Smooth muscle cell (in vitro differentiated cells): ENCODE data around the gene ENTHD1. TPM values are rescaled to one million over a fixed set of nuclear protein-coding genes. Genes with fewer than 3 reads are reported as not detected.

Experiments used
- DNase-seq: peaks from one replicate; lab custom pipeline; 2025; ENCODE audit not compliant: unreplicated experiment; lab: John Stamatoyannopoulos, UW
- H2AFZ ChIP-seq: fragments of 200-600 bp; sonication (generic); 2 replicates; pipeline ENCODE4 v1.6.0; 2016; ENCODE audit warnings: antibody characterized with exemption, low read depth, mild to moderate bottlenecking
- H3F3A ChIP-seq: fragments of 200-600 bp; sonication (generic); 2 replicates; pipeline ENCODE4 v1.6.0; 2017; ENCODE audit warnings: antibody characterized with exemption, low read depth
- H3K27ac ChIP-seq: fragments of 200-600 bp; sonication (generic); 2 replicates; pipeline ENCODE4 v1.5.1; 2016; ENCODE audit warnings: low read depth, mild to moderate bottlenecking
- H3K27me3 ChIP-seq: fragments of 200-600 bp; sonication (generic); 2 replicates; pipeline ENCODE4 v1.6.1; 2016; ENCODE audit warnings: low read depth, mild to moderate bottlenecking
- H3K36me3 ChIP-seq: fragments of 200-600 bp; sonication (generic); 2 replicates; pipeline ENCODE4 v1.5.1; 2016; ENCODE audit warnings: low read depth
- H3K4me1 ChIP-seq: fragments of 200-600 bp; sonication (generic); 2 replicates; pipeline ENCODE4 v1.5.1; 2016; ENCODE audit warnings: low read depth
- H3K4me2 ChIP-seq: fragments of 200-600 bp; sonication (generic); 2 replicates; pipeline ENCODE4 v1.6.0; 2016; ENCODE audit warnings: mild to moderate bottlenecking
- H3K4me3 ChIP-seq: fragments of 200-600 bp; sonication (generic); 2 replicates; pipeline ENCODE4 v1.5.1; 2016; ENCODE audit warnings: mild to moderate bottlenecking
- H3K79me2 ChIP-seq: fragments of 200-600 bp; sonication (generic); 2 replicates; pipeline ENCODE4 v1.6.0; 2016; ENCODE audit warnings: low read depth, mild to moderate bottlenecking
- H3K9ac ChIP-seq: fragments of 200-600 bp; sonication (generic); 2 replicates; pipeline ENCODE4 v1.6.0; 2016; ENCODE audit warnings: low read depth
- H3K9me3 ChIP-seq: fragments of 200-600 bp; sonication (generic); replicated peaks from 2 replicates; pipeline ENCODE4 v1.5.1; 2016; ENCODE audit warnings: low read depth
- H4K20me1 ChIP-seq: fragments of 200-600 bp; sonication (generic); 2 replicates; pipeline ENCODE4 v1.6.0; 2016; ENCODE audit warnings: low read depth
- CTCF ChIP-seq: fragments of 200-600 bp; sonication (generic); IDR thresholded peaks from 2 replicates; pipeline ENCODE4 v1.5.1; 2017; ENCODE audit warnings: borderline replicate concordance, mild to moderate bottlenecking, antibody characterized with exemption; ENCODE audit not compliant: insufficient read depth, poor library complexity, severe bottlenecking
- WGBS: methylation state at CpG from one replicate; pipeline ENCODE4 v1.1.7; 2016; ENCODE audit warnings: low lambda C conversion rate; 5-methylcytosine and 5-hydroxymethylcytosine counted together
- polyA plus RNA-seq: library from polyadenylated mRNA; unstranded; fragments of >200 nt; fragmentation: Nextera tagmentation; extraction: Ambion mirVana; gene quantifications from 2 replicates; pipeline ENCODE4 v1.2.1, GENCODE V29; 2016
- total RNA-seq: library from RNA; depleted of rRNA; stranded (reverse); fragments of >200 nt; gene quantifications from 2 replicates; pipeline ENCODE4 v1.2.3, GENCODE V29; 2014

Gene ENTHD1
- total and polyA plus RNA-seq, 2 experiments from 2014 or later = not detected

- no peak overlapping the region for H2AFZ ChIP-seq
- H3K36me3 ChIP-seq = no peaks in the 10 kb centered on the region
- no peak overlapping the region for H3K4me2 ChIP-seq
- peaks cover 4% of the 10 kb centered on the region for H3K27me3 ChIP-seq
- H3K4me3 ChIP-seq = no peak overlapping the region
- no peaks in the 10 kb centered on the region for H3K79me2 ChIP-seq
- no peaks in the 10 kb centered on the region for H3K9me3 ChIP-seq
- 89% methylated on average over 2 of the region's 2 CpGs for WGBS
- no peak overlapping the region for H3K27ac ChIP-seq
- H4K20me1 ChIP-seq = no peaks in the 10 kb centered on the region
- no peak for TF ChIP-seq CTCF
- H3K4me1 ChIP-seq = peaks cover 4% of the 10 kb centered on the region
- no peak for DNase-seq
- no peak overlapping the region for H3K9ac ChIP-seq
- H3F3A ChIP-seq = no peaks in the 10 kb centered on the region
These were observed 48.0 kb upstream of the ENTHD1 start for GRCh38 chr22:39941601-39942000.

GRCh38 chr22:39940757-39941305 is 47.3 kb upstream of the ENTHD1 start:
- no peak for TF ChIP-seq CTCF
- WGBS = 68% methylated on average over 9 of the region's 9 CpGs
- no peaks in the 10 kb centered on the region for H4K20me1 ChIP-seq

DNA sequence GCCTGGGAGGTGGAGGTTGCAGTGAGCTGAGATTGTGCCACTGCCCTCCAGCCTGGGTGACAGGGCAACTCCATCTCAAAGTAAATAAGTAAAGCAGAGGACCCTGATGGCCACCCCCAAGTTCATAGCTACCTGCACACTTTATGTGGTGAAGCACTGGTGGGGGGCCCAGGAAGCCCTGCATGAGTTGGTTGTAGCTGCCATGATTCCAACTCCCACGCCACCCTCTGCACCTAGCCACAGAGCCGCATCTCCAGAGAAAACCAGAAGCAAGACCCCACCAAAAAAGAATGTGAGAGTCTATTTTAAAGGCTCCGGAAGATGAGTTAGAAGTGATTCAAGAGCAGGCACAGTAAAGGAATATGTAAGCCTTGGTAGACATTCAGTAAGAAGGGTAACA is 46.3 kb upstream of the ENTHD1 start:
- Histone ChIP-seq H3K9me3 (no peaks in the 10 kb centered on the region), H3K36me3 (no peaks in the 10 kb centered on the region), H3K4me3 (no peak overlapping the region), H2AFZ (no peak overlapping the region), H3K9ac (no peak overlapping the region), H3K79me2 (no peaks in the 10 kb centered on the region), H3K4me2 (no peak overlapping the region), H3K4me1 (peaks cover 11% of the 10 kb centered on the region), H3K27me3 (peaks cover 9% of the 10 kb centered on the region), H3F3A (no peaks in the 10 kb centered on the region), H3K27ac (no peak overlapping the region), H4K20me1 (no peaks in the 10 kb centered on the region)
- TF ChIP-seq CTCF = no peak
- WGBS = 96% methylated on average over 3 of the region's 3 CpGs
- no peak for DNase-seq

More at GRCh38 chr22:39940757-39941305, 47.3 kb upstream of the ENTHD1 start:
- peaks cover 4% of the 10 kb centered on the region for H3K27me3 ChIP-seq
- no peak overlapping the region for H3K4me2 ChIP-seq
- peaks cover under 1% of the 10 kb centered on the region for H3K4me1 ChIP-seq
- H3K9ac ChIP-seq = no peak overlapping the region
- no peak for DNase-seq
- H2AFZ ChIP-seq = no peak overlapping the region
- H3K36me3 ChIP-seq = no peaks in the 10 kb centered on the region
- no peak overlapping the region for H3K27ac ChIP-seq
- no peaks in the 10 kb centered on the region for H3F3A ChIP-seq
- no peak overlapping the region for H3K4me3 ChIP-seq
- no peaks in the 10 kb centered on the region for H3K9me3 ChIP-seq
- no peaks in the 10 kb centered on the region for H3K79me2 ChIP-seq

DNA sequence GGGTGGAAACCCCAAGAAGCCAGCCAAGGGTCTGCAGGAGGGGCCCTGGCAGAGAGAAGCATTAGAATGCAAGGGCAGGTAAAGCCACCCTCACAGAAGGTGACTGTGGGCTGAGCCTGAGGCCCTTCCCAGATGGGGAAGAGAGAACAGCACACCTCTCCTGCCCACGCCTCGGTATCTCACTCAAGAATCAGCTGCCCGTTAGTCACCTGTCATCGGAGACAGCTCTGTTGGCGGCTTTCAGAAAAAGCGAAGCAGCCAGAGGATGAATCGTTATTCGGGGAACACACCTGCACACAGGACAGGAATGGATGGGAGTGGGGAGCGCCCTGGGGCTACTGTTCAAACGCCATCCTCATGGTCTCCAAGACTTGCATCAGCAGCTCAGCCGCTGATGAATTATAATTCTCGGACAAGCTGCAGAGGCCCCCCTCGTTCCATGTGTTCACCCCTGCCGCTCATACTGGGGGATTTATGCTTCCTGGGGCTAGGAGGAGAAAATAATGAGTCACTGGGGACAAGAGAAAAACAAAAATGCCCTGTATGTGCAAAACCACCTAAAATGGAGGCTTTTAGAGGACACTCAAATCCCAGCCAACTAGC is 45.0 kb upstream of the ENTHD1 start:
- H3K9ac ChIP-seq = no peak overlapping the region
- peaks cover 11% of the 10 kb centered on the region for H3K27me3 ChIP-seq
- H4K20me1 ChIP-seq = no peaks in the 10 kb centered on the region
- H2AFZ ChIP-seq = no peak overlapping the region
- H3K36me3 ChIP-seq = no peaks in the 10 kb centered on the region
- no peak overlapping the region for H3K4me3 ChIP-seq
- no peak for DNase-seq
- no peak overlapping the region for H3K27ac ChIP-seq
- 84% methylated on average over 14 of the region's 14 CpGs for WGBS
- H3K4me2 ChIP-seq = no peak overlapping the region
- H3K4me1 ChIP-seq = peaks cover 16% of the 10 kb centered on the region
- H3K79me2 ChIP-seq = no peaks in the 10 kb centered on the region
- H3K9me3 ChIP-seq = no peaks in the 10 kb centered on the region
- no peaks in the 10 kb centered on the region for H3F3A ChIP-seq
- TF ChIP-seq CTCF = no peak
